Mucosa of stomach (tissue), 1 donor: ENCODE data around the gene C2CD4C.
"Not testable (repeated sequence)": the region's sequence is repeated elsewhere in the genome, so short reads cannot be mapped to it uniquely, and the experiment has no call there.

Experiments
- H3K27me3 ChIP-seq: one replicate; pipeline ENCODE4 v1.7.0; 2013; ENCODE audit warnings: mild to moderate bottlenecking, low read length; ENCODE audit not compliant: control insufficient read depth, insufficient read depth
- H3K36me3 ChIP-seq: one replicate; pipeline ENCODE4 v1.7.0; 2013; ENCODE audit warnings: low read length; ENCODE audit not compliant: control insufficient read depth, insufficient read depth
- H3K4me1 ChIP-seq: one replicate; pipeline ENCODE4 v1.7.0; 2013; ENCODE audit warnings: mild to moderate bottlenecking, low read length; ENCODE audit not compliant: control insufficient read depth, insufficient read depth
- H3K4me3 ChIP-seq: one replicate; pipeline ENCODE4 v1.7.0; 2013; ENCODE audit warnings: low read length
- H3K9ac ChIP-seq: one replicate; pipeline ENCODE4 v1.7.0; 2013; ENCODE audit warnings: mild to moderate bottlenecking, low read length, moderate library complexity
- H3K9me3 ChIP-seq: one replicate; pipeline ENCODE4 v1.7.0; 2013; ENCODE audit warnings: mild to moderate bottlenecking, low read length, moderate library complexity; ENCODE audit not compliant: control insufficient read depth
- donor health status: Pancreatic carcinoma.

C2CD4C gene

GRCh38 chr19:408902-409515, at the start of gene C2CD4C:
Gene C2CD4C (minus strand): TSS chr19:409147. CDS start chr19:408361, 786 bp downstream.
- Histone ChIP-seq H3K9me3 (no peaks in the 10 kb centered on the region), H3K27me3 (peaks cover 72% of the 10 kb centered on the region), H3K9ac (no peak within 1 kb of the TSS), H3K4me3 (no peak within 1 kb of the TSS), H3K4me1 (peaks cover 40% of the 10 kb centered on the region), H3K36me3 (no peaks in the 10 kb centered on the region)

GRCh38 chr19:458091-459042, 49.4 kb upstream of the C2CD4C start:
- no peaks in the 10 kb centered on the region for H3K27me3 ChIP-seq
- no peak overlapping the region for H3K4me3 ChIP-seq

DNA sequence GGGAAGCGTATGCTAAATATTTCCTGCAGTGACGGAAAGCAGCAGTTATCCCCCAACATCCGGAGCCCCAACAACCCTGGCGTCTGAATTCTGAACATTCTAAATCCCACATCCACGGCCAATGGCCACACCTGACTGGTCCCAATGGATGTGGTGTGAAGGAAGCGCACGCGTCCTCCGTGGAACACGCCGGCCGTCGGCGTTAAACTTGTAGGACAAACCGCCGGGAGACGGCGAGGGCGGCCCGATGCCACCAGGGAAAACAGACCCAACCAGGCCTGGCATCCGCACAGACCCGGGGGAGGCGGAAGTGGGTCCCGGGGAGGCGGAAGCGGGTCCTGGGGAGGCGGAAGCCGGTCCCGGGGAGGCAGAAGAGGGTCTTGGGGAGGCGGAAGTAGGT, 48.7 kb upstream of the C2CD4C start:
- Histone ChIP-seq H3K36me3 (no peaks in the 10 kb centered on the region), H3K9me3 (no peaks in the 10 kb centered on the region), H3K4me1 (peaks cover 18% of the 10 kb centered on the region), H3K27me3 (no peaks in the 10 kb centered on the region), H3K4me3 (no peak overlapping the region), H3K9ac (no peak overlapping the region)

More at GRCh38 chr19:458091-459042, 49.4 kb upstream of the C2CD4C start:
- H3K9me3 ChIP-seq: no peaks in the 10 kb centered on the region
- H3K36me3 ChIP-seq: no peaks in the 10 kb centered on the region
- peaks cover 18% of the 10 kb centered on the region for H3K4me1 ChIP-seq
- H3K9ac ChIP-seq: no peak overlapping the region

DNA sequence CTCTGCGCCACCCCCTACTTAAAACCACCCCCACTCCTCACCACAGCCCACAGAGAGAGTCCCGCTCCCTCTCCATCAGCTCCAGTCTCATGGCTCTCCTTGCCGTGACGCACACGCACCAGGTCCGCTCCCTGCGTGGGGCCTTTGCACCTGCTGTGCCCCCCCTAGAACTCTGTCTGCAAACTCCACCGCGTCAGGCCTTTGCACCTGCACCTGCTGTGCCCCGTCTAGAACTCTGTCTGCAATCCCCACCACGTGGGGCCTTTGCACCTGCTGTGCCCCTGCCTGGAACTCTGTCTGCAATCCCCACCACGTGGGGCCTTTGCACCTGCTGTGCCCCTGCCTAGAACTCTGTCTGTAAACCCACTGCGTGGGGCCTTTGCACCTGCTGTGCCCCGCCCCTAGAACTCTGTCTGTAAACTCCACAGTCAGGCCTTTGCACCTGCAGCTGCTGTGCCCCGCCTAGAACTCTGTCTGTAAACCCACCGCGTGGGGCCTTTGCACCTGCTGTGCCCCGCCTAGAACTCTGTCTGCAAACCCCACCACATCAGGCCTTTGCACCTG, 47.7 kb upstream of the C2CD4C start:
- no peaks in the 10 kb centered on the region for H3K36me3 ChIP-seq
- no peaks in the 10 kb centered on the region for H3K9me3 ChIP-seq
- H3K27me3 ChIP-seq: no peaks in the 10 kb centered on the region
- H3K4me1 ChIP-seq: peaks cover 11% of the 10 kb centered on the region
- H3K9ac ChIP-seq: no peak overlapping the region
- no peak overlapping the region for H3K4me3 ChIP-seq

DNA sequence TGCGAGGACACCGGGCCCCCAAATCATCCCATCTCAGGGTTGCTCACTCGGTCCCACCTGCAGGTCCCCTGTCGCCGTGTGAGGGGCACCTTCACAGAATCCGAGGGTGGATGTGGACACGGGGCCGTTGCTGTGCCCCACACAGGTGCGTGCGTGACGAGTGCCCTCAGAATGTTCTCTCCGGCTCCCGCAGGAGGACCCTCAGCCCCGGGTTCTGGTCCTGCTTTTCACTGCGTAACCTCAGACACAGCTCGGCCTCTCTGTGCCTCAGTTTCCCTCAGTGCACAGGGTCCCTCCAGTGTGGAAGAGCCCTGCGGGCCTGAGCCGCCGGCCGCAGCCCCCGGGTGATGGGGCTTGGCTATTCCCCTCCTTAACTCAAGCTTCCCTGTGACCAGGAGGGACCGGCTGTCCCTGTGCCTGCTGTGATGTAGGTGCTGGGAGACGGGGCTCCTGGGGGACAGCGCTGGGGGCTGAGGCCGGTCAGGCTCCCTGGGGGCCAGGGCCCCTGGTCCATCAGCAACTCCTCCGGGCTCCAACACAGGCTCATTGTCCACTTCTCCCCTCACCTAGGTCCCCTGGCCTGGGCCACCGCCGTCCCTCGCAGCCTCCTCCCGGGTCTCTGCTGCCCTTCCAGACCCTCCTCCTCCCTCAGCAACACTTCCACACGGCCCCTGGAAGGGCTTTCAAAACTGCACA, 47.1 kb upstream of the C2CD4C start:
- Histone ChIP-seq H3K4me3 (no peak overlapping the region), H3K9me3 (no peaks in the 10 kb centered on the region), H3K36me3 (no peaks in the 10 kb centered on the region), H3K9ac (no peak overlapping the region), H3K27me3 (no peaks in the 10 kb centered on the region), H3K4me1 (peaks cover 11% of the 10 kb centered on the region)

GRCh38 chr19:455031-455705, 46.2 kb upstream of the C2CD4C start:
- Histone ChIP-seq H3K36me3 (no peaks in the 10 kb centered on the region), H3K4me1 (peaks cover 11% of the 10 kb centered on the region), H3K9me3 (no peaks in the 10 kb centered on the region), H3K9ac (no peak overlapping the region), H3K27me3 (no peaks in the 10 kb centered on the region), H3K4me3 (no peak overlapping the region)

DNA sequence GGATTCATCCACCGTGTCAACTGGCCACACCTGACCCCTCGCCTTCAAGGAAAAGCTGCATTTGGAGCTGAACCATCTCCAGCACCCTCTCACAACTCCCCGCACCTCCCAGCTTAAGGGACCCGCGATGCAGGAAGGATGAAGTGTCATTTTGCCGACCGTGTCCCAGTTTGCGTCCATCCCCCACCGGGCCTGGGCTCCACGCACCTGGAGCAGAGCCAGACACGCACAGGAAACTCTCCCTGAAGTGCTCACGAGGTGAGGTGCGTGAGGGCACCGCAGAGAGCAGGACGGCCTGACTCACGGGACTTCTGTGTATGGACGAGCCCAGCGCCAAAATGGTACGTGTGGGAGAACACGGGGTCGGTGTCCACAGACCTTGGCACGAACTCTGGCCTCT, 44.7 kb upstream of the C2CD4C start:
- Histone ChIP-seq H3K9ac (no peak overlapping the region), H3K9me3 (no peaks in the 10 kb centered on the region), H3K36me3 (no peaks in the 10 kb centered on the region), H3K27me3 (no peaks in the 10 kb centered on the region), H3K4me3 (no peak overlapping the region), H3K4me1 (no peaks in the 10 kb centered on the region)

- H3K9ac ChIP-seq: no peak overlapping the region
- no peak overlapping the region for H3K4me3 ChIP-seq
- H3K27me3 ChIP-seq: no peaks in the 10 kb centered on the region
- no peaks in the 10 kb centered on the region for H3K9me3 ChIP-seq
- H3K4me1 ChIP-seq: no peaks in the 10 kb centered on the region
- H3K36me3 ChIP-seq: no peaks in the 10 kb centered on the region
Observed at GRCh38 chr19:452829-453228, 43.9 kb upstream of the C2CD4C start.

DNA sequence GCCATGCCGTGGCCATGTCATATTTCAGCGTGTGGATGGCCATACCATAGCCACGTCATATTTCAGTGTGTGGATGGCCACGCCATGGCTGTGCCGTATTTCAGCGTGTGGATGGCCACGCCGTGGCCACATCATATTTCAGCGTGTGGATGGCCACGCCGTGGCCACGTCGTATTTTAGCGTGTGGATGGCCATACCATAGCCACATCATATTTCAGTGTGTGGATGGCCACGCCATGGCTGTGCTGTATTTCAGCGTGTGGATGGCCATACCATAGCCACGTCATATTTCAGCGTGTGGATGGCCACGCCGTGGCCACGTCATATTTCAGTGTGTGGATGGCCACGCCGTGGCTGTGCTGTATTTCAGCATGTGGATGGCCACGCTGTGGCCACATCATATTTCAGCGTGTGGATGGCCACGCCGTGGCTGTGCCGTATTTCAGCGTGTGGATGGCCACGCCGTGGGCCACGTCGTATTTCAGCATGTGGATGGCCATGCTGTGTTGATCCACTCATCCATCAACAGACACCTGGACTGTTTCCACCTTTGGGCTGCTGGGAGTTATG, 42.0 kb upstream of the C2CD4C start:
- not testable (repeated sequence) for H3K9me3 ChIP-seq, H3K9ac ChIP-seq, H3K4me3 ChIP-seq, H3K36me3 ChIP-seq, H3K27me3 ChIP-seq, H3K4me1 ChIP-seq

GRCh38 chr19:449916-450315, 41.0 kb upstream of the C2CD4C start:
- Histone ChIP-seq H3K9ac (no peak overlapping the region), H3K4me3 (no peak overlapping the region), H3K4me1 (no peaks in the 10 kb centered on the region), H3K27me3 (no peaks in the 10 kb centered on the region), H3K36me3 (no peaks in the 10 kb centered on the region), H3K9me3 (no peaks in the 10 kb centered on the region)

DNA sequence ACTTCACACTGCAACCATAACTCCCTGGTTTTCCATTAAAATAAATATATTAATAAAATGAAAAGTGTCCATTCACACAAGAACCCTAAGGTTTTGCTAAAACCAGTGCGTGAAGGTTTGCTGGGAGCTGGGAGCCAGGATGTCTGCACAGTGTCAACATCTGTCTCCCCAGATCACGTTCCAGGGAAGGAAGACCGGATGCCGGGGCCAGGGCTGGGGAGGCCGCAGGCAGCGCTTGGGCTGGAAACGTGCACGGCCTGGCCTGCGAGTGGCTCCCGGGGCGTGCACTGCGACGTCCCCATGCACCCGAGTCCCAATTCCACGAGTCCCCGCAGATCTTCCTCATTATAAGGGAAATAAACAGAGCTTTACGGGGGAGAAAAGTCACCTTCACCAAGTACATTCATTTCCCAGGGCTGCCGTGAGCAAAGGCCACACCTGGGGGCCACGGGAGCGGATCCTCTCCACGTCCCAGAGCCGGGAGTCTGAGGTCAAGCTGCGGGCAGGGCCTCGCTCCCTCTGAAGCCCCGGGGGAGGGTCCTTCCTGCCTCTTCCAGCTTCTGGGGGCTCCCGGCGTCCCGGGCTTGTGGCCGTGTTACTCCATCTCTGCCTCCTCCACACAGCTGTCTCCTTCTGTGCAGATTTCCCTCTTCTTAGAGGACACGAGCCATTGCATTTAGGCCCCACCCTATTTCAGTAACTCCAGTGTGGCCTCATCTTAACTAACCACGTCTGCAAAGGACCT, 39.0 kb upstream of the C2CD4C start:
- H3K4me3 ChIP-seq: no peak overlapping the region
- H3K4me1 ChIP-seq: no peaks in the 10 kb centered on the region
- no peak overlapping the region for H3K9ac ChIP-seq
- no peaks in the 10 kb centered on the region for H3K9me3 ChIP-seq
- no peaks in the 10 kb centered on the region for H3K36me3 ChIP-seq
- H3K27me3 ChIP-seq: no peaks in the 10 kb centered on the region
